HepG2 (cell line): ENCODE measurements around the gene GFER.

Source experiments
- CTCF ChIP-seq: sonication (generic); formaldehyde crosslinking; IDR thresholded peaks from 2 replicates; pipeline ENCODE4 v1.5.0; 2020; ENCODE audit warnings: mild to moderate bottlenecking, missing genetic modification reagents, moderate library complexity
- ZBTB49 ChIP-seq: sonication (generic); formaldehyde crosslinking; IDR thresholded peaks from 2 replicates; pipeline ENCODE4 v1.4.0; 2020; ENCODE audit warnings: missing genetic modification reagents, borderline replicate concordance

- TF ChIP-seq ZBTB49 (CRISPR knock-in tag) (no peak), CTCF (CRISPR knock-in tag) (no peak)
These were observed 14.4 kb downstream of the GFER start for GRCh38 chr16:1998360-1998835.
